PFSK-1 (cell line): ENCODE results near the gene FMO2.

Source experiments
- FOXP2 ChIP-seq: optimal IDR thresholded peaks from 2 replicates; pipeline ENCODE3; 2011; ENCODE audit warnings: borderline replicate concordance, control low read depth, inconsistent platforms; ENCODE audit not compliant: insufficient read depth; ENCODE audit errors: extremely low read length, extremely low read depth
- POLR2AphosphoS5 ChIP-seq: IDR thresholded peaks from 2 replicates; pipeline ENCODE4 v1.6.1; 2012; ENCODE audit warnings: low read depth, mild to moderate bottlenecking, control low read depth, low read length, moderate library complexity
- SIN3A ChIP-seq: IDR thresholded peaks from 2 replicates; pipeline ENCODE4 v1.6.1; 2012; ENCODE audit warnings: mild to moderate bottlenecking, low read length, moderate library complexity, borderline replicate concordance; ENCODE audit not compliant: insufficient read depth
- TAF1 ChIP-seq: IDR thresholded peaks from 2 replicates; pipeline ENCODE4 v1.6.1; 2012; ENCODE audit warnings: low read length, control low read depth, borderline replicate concordance; ENCODE audit not compliant: insufficient read depth
- TF ChIP-seq, protein P1 (sequence below), 2 experiments: IDR thresholded peaks; 2 replicates each; pipeline versions ENCODE4 v1.6.1 to v1.8.0; 2011 to 2012; ENCODE audit warnings: low read depth in 2 of 2, low read length in 2 of 2, control low read depth in 1 of 2, inconsistent platforms in 1 of 2, mild to moderate bottlenecking in 1 of 2, moderate library complexity in 1 of 2; ENCODE audit not compliant: insufficient read depth in 1 of 2

- no peak for TF ChIP-seq POLR2AphosphoS5
- TF ChIP-seq, protein P1, sequence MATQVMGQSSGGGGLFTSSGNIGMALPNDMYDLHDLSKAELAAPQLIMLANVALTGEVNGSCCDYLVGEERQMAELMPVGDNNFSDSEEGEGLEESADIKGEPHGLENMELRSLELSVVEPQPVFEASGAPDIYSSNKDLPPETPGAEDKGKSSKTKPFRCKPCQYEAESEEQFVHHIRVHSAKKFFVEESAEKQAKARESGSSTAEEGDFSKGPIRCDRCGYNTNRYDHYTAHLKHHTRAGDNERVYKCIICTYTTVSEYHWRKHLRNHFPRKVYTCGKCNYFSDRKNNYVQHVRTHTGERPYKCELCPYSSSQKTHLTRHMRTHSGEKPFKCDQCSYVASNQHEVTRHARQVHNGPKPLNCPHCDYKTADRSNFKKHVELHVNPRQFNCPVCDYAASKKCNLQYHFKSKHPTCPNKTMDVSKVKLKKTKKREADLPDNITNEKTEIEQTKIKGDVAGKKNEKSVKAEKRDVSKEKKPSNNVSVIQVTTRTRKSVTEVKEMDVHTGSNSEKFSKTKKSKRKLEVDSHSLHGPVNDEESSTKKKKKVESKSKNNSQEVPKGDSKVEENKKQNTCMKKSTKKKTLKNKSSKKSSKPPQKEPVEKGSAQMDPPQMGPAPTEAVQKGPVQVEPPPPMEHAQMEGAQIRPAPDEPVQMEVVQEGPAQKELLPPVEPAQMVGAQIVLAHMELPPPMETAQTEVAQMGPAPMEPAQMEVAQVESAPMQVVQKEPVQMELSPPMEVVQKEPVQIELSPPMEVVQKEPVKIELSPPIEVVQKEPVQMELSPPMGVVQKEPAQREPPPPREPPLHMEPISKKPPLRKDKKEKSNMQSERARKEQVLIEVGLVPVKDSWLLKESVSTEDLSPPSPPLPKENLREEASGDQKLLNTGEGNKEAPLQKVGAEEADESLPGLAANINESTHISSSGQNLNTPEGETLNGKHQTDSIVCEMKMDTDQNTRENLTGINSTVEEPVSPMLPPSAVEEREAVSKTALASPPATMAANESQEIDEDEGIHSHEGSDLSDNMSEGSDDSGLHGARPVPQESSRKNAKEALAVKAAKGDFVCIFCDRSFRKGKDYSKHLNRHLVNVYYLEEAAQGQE (IDR thresholded peaks at IDR 0.05; ENCODE audit: insufficient read depth in 1 of 2, low read depth in 2 of 2, low read length in 2 of 2): no peak
- no peak for TF ChIP-seq TAF1
- TF ChIP-seq SIN3A: no peak
- no peak for TF ChIP-seq FOXP2
Observed at GRCh38 chr1:171173069-171173468, 12.0 kb upstream of the FMO2 start.
